NOMO-1 treated with dmso at 0.1 percent for 144 hours (cell line): ENCODE measurements around the gene RBP5.

ENCODE experiments used
- DNase-seq: peaks from one replicate; lab custom pipeline; 2025; ENCODE audit not compliant: unreplicated experiment; lab: John Stamatoyannopoulos, UW

The RBP5 gene, protein sequence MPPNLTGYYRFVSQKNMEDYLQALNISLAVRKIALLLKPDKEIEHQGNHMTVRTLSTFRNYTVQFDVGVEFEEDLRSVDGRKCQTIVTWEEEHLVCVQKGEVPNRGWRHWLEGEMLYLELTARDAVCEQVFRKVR

GRCh38 chr12:7128681-7129286 lies at the start of gene RBP5:
TSS of gene RBP5 (minus strand) at chr12:7128889. CDS start at chr12:7128775, 114 bp downstream.
- no peak for DNase-seq

GRCh38 chr12:7178481-7178880 lies 49.8 kb upstream of the RBP5 start:
- no peak for DNase-seq

DNA sequence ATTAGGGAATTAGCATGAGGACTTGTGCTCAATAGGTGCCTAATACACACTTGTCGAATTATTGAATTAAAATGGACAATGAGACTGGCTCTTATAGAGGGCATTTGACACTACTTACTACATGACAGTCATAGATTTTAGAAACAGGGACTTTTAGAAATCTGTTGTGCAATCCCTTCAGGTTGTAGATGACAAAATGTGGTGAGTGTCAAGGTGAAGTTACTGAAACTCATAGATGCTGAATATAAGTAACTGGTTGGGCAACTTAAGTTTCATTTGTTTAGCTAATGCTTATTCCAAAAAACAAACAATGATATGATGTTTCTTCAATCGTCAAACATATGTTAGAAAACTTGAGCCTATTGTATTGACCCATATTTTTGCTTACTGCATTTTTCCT lies 47.9 kb upstream of the RBP5 start:
- no peak for DNase-seq

- no peak for DNase-seq
These were observed 46.8 kb upstream of the RBP5 start for GRCh38 chr12:7175493-7175892.

DNA sequence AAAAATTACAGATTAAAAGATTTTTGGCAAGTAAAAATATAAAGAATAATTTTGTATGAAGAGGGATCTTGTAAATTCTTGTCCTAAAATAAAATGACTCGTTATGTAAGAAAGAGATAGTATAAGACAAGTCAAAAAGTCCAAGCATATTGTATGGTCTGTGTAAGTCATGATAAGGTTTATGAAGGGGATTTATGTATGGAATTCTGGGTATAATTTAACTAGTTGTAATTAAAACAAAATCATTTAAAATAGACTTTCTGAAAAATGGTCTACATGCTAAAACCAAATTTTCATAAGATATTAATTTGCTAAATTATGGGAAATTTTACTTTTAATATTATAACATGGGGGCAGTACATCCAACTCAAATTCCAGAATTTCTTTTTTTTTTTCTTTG lies 43.2 kb upstream of the RBP5 start:
- no peak for DNase-seq

DNA sequence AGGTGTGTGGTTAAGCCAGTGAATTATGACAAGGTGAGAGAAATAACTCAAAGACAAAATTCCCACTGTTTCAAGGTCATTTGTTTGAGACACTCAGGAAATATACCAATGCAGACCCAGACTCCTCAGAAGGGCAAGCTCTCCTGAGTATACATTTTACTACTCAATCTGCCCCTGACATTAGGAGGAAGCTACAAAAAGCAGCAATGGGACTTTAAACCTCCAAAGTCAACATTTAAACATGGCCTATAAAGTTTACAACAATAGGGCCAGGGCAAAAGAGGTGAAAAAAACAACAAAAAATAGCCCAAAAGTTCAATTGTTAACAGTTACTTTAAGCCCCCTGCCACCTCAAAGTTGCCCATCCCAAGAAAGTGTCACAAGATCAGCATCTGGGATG lies 41.3 kb upstream of the RBP5 start:
- no peak for DNase-seq

DNA sequence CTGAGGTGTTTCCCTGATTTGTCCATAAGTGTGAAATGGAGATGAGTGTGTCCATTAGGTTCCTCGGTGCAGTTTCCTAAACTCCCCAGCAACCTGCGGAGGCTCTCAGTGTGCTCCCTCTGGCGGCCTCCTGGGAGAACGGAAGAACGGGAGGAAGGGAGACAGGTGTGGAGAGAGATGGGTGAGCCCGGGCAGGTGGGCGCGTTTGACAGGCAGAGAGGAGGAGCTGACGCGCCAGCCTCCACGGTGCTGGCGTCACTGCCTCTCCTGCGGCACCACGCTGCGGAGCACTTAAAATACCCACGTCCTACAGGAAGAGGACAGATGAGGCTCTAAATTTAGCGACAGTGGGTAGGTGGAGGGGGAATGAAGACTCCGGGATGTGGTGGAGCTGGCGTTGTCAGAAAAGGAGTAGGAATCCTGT lies 34.0 kb upstream of the RBP5 start:
- no peak for DNase-seq

GRCh38 chr12:7161811-7162210 lies 33.1 kb upstream of the RBP5 start:
- no peak for DNase-seq

GRCh38 chr12:7161327-7161726 lies 32.6 kb upstream of the RBP5 start:
- no peak for DNase-seq

DNA sequence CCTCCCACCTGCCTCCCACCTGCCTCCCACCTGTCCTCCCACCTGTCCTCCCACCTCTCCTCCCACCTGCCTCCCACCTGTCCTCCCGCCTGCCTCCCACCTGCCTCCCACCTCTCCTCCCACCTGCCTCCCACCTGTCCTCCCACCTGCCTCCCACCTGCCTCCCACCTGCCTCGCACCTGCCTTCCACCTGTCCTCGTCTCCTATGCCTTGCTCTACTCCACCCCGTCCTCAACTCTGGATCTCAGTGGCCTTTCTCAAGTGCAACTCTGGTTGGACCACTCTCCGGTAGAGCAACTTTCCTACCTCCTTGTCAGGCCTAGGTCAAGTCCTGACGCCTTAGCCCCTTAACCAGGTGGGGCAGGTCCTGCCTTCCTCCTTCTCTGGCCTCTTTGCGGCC lies 31.5 kb upstream of the RBP5 start:
- DNase-seq, result no peak

DNA sequence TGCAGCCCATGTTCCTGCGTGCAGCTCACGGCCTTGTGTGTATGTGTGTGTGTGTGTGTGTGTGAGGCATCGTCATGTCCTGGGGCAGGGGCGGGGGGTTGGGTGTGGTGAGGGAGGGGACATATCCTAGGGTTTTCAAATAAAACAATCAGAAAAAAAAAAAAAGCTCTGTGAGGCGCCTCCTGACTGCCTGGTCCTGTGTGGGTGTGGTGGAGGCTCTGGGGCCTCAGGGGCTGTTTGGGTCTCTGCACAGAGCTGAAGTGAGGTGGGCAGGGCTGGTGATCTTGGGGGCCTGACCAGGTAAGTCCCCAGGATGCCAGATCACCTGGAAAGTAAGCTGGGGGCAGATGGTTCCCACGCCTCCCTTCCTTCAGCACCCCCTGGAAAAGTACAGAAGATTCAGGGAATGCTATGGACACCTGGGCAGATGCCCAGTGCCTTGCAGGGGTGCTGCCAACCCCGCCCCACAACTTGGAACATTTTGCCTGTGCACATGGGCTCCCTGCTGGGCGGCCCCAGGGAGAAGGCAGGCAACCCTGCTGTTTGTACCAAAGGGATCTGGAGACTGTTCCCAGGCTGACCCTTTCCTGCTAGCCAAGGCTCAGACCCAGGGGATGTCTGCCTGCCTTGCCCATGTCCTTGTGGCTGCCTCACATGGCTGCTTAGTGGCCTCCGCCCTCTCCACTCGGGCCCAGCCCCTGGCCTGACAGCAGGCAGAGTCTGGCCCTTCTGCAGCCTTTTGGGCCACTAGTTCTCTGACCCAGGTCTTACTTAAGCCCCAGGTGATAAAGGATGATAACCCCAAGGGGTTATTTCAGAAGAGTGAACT lies 30.3 kb upstream of the RBP5 start:
- no peak for DNase-seq

GRCh38 chr12:7157391-7157790 lies 28.7 kb upstream of the RBP5 start:
- no peak for DNase-seq

DNA sequence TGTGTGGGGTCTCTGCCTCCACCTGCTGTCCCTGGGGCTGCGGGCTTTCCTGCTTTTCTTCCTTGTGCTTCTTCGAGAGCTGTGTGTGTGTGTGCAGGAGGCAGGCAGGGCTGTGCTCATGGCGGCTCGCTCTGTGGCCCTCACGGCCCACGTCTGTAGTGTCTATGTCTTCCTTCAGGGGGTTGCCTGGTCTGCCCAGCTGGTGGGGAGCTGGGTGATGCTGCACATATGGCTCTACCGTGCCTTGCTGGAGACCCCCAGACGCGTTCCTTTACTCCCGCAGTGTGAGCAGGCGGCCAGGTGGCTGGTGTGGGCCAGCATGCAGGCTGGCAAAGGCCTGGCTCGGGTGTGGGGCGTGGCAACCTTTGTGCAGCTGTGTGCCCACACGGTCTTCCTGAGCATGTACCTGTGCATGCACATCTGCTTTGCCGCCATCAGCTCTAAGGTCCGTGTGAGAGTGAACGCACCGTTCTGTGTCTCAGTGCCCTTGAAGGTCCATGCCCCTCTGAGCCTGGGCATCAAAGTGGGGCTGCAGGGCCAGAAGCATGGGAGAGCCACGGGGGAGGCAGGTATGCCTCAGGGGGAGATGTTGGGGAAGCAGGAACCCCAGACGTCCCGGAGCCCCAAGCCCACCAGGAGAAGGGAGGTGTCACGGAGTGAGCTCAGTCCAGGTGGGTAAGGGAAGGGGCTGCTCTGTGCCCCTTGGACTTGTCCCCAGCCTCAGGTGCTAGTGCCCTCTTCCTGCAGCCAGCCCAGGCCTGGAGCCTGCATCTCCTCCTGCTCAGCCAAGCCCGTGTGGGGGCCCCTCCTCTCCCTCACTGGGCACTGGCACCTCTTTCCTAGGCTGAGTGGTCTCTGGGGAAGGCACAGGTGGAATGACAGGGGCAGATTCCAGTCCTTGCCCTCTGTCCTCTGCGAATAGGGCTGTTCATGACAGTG lies 27.8 kb upstream of the RBP5 start:
- no peak for DNase-seq

GRCh38 chr12:7155471-7156034 lies 26.9 kb upstream of the RBP5 start:
- DNase-seq, result no peak

DNA sequence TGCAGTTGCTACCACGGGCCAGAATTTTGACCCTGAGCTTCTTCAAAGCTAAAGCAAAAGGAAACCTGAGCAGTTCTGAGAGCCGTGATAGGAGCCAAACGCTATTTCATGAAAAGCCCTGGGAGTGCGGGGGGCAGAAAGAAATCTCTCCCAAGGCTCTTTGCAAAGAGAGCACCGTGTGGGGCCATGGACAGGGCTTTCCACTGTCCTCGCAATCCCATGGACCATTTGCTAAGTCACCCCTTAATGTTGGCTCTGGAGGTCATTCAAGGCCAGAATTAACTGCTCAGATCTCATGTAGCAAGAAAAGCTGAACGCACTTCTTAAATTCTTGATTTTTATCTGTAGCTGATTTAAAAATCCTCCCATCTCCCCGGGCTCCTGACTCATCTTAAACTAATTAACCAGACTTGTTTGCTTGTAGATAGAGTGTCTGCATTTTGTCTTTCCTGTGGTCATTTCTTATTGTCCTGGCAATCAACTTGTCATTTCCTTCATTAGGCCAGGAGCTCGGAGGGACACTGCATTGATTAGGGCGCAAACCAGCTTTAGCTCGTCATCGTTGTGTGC lies 26.3 kb upstream of the RBP5 start:
- DNase-seq, result no peak

GRCh38 chr12:7154042-7154441 lies 25.4 kb upstream of the RBP5 start:
- no peak for DNase-seq

DNA sequence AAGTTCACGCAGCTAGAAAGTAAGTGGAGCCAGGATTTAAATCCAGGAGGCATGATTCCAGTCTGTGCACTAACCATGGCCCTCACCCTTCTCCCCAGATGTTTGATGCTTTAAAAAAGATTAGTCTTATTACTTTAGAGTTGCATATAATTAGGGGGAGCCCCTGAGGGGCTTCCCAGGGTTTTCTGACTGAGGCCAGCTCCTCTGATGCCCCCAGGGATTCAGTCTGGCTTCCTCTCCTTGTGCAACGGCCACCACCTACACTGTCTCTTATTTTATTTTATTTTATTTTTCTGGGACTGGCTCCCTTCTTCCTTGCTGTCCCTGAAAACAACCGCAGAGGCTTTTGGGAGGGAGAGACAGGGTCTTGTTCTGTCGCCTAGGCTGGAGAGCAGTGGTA lies 24.1 kb upstream of the RBP5 start:
- DNase-seq, result no peak

- no peak for DNase-seq
These were observed 22.8 kb upstream of the RBP5 start for GRCh38 chr12:7151532-7151931.

GRCh38 chr12:7150841-7151240 lies 22.2 kb upstream of the RBP5 start:
- no peak for DNase-seq

- DNase-seq, result no peak
These were observed 21.7 kb upstream of the RBP5 start for GRCh38 chr12:7150356-7150755.

DNA sequence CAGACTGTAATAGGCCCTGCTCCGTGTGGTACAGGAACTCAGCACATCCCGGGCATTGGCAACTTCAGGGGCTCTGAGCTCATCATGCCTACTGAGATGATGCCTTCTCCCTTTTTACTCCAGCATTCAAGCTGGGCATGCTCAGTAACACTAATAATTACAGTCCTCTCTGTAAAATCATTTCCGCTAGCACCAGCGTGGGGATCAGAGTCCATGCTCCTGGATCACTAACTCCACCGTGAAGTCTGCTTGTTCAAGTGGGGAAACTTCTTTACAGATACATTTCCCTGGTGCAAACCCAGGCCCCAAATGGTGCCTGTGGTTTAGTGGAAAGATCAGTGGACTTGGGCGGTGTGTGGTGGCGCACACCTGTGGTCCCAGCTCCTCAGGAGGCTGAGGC lies 18.2 kb upstream of the RBP5 start:
- DNase-seq, result no peak
